Stimulated activated CD4-positive, alpha-beta T cell treated with anti-CD3 and anti-CD28 coated beads, Interleukin-4, amount 100 ng/mL, for 24 hours (primary cell): Measurements from ENCODE around the gene PLIN5.
A peak's percentile ranks its signal among the peaks of the same experiment; 100 is the strongest.
"Not testable (repeated sequence)": the region's sequence is repeated elsewhere in the genome, so short reads cannot be mapped to it uniquely, and the experiment has no call there.

Experiments used
- DNase-seq: peaks from one replicate; pipeline ENCODE4 v3.0.0-alpha.2; 2020

PLIN5 gene

GRCh38 chr19:4567584-4568071, 32.6 kb upstream of the PLIN5 start:
- DNase-seq, result peak; percentile 63

DNA sequence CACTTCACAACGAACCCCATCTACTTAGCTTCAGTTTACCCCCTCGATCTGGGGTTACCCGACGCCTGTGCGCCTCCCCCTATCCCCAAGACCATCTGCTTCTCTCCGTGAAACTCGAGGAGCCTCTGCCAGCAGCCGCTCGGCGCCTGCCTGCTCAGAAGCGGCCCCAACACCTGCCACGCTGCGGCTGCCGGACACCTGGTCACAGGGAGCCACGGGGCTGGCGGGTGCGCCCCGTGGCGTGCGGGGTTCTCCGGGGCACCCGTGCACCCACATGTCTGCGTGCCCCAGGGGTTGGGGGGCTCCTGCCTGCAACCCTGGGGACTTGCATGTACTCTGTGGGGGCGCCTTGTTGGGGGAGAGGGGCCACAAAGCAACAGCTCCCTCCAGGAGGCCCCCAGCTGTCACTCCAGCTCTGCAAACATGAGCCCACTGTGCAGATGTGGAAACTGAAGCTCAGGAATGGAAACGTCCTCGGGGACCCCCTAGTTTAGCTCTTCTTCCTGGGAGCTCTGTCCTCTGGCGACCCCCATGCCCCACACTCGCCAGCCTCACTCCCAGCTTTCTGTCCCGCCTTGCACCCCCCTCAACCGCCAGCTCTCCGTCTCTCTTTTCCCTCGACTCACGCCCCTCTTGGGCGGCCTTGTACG, 31.5 kb upstream of the PLIN5 start:
- DNase-seq, result no peak

GRCh38 chr19:4563562-4563961, 28.5 kb upstream of the PLIN5 start:
- DNase-seq, result not testable (repeated sequence)

DNA sequence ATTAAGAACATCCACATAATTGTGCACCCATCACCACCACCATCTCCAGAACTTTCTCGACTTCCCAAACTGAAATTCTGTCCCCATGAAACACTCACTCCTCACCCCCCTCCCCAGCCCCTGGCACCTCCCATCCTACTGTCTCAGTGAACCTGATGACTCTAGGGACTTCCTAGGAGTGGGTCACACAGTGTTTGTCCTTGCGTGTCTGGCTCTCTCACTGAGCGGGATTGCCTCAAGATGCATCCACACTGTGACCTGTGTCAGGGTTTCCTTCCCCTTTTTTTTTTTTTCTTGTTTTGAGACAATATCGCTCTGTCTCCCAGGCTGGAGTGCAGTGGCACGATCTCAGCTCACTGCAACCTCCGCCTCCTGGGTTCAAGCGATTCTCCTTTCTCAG, 27.1 kb upstream of the PLIN5 start:
- not testable (repeated sequence) for DNase-seq

DNA sequence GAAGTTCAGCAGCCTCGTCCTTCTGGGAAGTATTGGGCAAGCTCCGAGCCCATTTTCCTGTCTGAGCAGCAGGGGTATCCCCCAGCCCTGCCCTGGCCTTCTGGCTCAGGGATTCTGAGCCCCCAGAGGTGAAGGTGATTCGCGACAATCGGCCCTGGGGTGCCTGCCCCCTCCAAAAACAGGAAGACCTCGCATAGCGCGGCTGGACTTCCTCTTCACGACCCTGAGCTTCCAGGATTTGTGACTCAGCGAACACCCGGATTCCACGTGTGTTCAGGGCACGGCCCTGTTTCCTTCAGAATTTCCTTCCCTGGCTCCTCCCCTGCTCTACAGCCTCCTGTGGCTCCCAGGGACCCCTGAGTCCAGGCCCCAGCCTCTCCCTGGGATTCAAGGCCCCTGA, 24.5 kb upstream of the PLIN5 start, which contains the start of gene SEMA6B:
Gene SEMA6B (minus strand): TSS at position 116 of the 400 bp plus-strand sequence. CDS start 1,227 bp downstream, outside the sequence.
- no peak for DNase-seq

DNA sequence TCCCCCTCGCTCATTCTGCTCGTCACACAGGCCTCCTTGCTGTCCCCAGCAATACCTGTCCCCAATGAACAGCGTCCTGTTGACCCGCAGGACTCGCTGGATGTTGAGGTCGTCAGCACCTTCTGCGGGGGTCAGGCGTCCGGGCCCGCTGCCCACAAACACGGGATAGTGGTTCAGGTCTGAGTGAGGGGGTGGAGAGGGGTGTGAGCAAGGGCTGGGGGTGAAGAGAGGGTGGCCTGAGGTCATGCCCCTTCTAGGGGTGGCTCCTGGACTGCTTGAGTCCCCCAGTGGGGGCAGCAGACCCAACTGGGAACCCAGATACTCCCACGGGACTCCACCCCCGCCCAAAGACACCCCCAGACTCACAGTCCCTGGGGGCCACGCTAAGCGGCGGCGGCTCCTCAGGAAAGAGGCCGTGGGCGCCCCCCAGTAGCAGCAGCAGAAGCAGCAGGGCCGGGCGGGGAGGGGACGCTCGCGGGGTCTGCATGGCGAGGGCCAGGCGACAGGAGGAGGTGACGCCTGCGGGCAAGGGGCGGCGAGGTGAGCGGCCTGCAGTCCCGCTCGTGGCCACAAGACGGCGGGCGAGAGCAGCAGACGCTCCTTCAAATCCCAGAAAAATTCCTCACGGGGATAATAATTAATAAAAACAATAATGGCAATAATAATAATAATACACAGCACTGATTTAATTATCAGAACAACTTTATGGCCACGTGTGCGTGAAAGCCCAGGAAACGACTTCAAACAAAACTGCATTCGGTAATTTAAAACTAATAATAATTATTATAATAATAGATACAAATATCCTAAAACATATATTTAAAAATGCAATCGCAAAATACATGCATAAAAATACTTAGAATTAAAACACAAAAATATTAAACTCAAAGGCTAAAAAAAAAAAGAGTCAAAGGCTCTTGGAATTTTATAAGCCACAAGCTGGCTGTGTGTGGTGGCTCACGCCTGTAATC, 23.2 kb upstream of the PLIN5 start:
- DNase-seq, result peak; percentile 25

GRCh38 chr19:4557144-4557970, 22.3 kb upstream of the PLIN5 start:
- DNase-seq, result peak; percentile 26

- no peak for DNase-seq
Measured at GRCh38 chr19:4556597-4557127, 21.6 kb upstream of the PLIN5 start.

DNA sequence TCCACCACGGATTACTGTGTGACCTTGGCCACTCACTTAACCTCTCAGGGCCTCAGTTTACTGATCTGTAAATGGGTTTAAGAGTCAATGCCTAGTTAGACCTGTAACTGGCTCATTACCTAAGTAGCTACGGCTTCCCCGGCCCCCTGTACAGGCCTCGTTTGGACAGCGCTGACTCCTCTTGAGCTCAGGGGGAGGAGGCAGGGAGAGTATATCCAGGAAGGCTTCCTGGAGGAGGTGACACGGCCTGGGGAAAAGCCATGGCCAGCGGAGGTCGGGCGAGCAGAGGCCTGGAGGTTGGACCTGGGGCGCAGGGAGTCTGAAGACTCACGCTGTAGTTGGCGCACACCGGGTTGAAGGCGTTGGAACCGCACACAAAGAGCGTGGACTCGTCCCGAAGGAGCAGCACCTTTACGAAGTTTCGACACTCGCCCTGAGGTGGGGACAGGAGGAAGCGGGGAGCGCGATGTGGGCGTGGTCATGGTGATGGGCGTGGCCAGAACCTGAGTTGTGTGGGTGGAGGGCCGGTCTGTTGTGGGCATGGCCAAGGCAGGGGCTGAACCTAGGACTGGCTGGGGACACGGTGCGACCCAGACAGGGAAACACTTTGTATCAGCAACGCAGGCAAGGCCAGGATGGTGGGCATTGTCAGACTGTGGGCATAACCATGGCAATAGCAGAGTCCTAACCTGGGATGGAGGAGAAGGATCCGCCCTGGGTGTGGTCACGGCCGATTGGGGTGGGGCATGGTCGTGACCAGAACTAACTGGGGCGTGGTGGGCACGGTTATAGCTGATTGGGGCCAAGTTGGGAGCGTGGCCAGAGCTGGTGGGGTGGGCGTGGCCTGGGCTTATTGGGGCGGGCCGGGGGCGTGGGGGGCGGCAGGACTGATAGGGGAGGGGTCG, 20.9 kb upstream of the PLIN5 start:
- DNase-seq, result no peak

DNA sequence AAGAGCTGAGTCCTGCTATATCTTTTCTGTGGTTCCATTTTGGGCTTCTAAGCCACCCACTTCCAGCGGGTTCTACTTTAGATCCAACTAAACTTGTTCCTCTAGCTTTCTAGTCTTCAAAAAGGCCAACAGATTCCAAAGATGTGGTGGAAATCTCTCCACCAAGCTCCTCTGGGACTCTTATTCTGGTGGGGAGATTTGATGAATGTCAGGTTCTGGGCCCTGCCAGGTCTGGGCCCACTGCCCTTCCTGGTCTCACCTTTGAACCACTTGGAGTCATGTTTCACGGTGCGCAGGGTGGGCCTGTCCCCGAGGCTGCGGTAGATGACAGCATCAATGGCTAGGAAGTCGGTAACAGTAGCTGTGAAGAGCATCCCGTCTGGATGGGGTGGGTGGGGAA, 19.7 kb upstream of the PLIN5 start:
- no peak for DNase-seq

DNA sequence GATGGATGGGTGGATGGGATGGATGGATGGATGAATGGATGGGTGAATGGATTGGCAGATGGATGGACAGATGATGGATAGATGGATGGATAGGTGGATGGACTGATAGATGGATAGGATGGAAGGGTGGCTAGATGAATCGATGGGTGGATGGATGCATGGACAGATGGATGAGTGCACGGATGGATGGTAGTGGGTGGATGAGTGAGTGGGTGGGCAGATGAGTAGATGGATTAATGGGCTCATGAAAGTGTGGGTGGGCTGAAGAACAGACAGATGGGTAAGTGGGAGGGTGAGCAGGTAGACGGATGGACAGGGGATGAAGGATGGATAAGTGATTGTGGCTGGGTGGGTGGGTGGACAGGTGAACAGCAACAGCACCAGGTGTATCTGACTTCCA, 18.8 kb upstream of the PLIN5 start:
- no peak for DNase-seq

DNA sequence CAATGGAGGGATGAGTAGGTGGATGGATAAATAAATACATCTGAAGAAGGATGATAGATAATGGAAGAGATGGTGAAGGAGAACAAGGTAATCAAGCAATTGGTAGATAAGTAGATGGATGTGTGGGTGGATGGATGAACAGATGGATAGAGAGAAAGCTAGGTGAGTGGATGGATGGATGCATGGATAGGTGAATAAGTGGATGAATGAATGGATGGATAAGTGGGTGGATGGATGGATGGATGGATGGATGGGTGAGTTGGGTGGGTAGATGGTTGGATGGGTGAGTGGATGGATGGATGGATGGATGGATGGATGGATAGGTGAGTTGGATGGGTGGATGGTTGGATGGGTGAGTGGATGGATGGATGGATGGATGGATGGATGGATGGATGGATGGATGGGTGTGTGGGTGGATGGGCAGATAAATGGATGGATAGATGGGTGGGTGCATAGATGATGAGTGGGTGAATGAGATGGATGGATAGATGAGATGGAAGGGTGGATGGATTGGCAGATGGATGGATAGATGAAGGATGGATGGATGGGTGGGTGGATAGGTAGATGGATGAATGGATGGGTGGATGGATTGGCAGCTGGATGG, 18.2 kb upstream of the PLIN5 start:
- no peak for DNase-seq

GRCh38 chr19:4552525-4552819, 17.4 kb upstream of the PLIN5 start:
- DNase-seq, result no peak

DNA sequence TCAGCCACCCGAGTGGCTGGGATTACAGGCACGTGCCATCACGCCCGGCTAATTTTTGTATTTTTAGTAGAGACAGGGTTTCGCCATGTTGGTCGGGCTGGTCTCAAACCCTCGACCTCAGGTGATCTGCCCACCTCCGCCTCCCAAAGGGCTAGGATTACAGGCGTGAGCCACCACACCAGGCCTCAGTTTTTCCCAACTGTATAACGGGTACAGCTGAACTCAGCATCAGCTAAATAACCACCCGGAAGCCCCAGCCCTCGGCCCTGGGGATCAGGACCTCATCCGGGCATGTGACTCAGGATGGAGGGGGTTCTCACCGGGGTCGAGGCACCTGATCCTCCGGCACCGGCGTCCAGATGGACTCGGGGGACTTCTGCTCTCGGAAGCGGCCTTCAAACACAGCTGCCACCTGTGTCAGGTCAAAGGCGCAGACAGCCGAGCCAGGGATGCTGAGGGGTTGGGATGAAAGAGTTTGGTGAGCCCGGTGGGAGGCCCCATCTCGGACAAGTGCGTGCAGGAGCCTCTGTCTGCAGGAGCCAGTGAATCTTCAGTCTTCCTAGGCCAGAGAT, 15.5 kb upstream of the PLIN5 start:
- DNase-seq, result no peak

- DNase-seq, result no peak
Measured at GRCh38 chr19:4550018-4550417, 15.0 kb upstream of the PLIN5 start.

DNA sequence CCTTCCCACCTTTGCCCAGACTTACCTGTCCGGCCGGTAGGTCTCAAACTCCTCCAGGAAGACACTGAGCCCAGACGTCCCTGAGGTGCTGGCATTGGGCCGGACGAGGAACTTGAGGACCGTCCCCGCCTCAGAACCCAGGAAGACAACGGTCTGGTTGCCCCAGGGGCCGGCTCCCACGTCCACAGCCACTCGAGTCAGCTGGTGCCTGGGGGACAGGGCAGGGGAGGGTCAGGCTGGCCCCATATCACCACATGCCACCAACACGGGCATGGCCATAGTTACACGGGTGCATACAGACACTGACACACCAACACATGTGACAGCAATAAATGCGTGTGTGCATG, 13.2 kb upstream of the PLIN5 start:
- no peak for DNase-seq

GRCh38 chr19:4547303-4548237, 12.5 kb upstream of the PLIN5 start:
- peak; percentile 14 for DNase-seq

GRCh38 chr19:4543842-4544647, 9.0 kb upstream of the PLIN5 start:
- no peak for DNase-seq
